Glomerular visceral epithelial cell (primary cell): ENCODE data around the gene OR7G1.

ENCODE experiments used
- DNase-seq: peaks from one replicate; pipeline ENCODE4 v3.0.0-alpha.2; 2016; ENCODE audit errors: extremely low spot score

OR7G1 gene

DNA sequence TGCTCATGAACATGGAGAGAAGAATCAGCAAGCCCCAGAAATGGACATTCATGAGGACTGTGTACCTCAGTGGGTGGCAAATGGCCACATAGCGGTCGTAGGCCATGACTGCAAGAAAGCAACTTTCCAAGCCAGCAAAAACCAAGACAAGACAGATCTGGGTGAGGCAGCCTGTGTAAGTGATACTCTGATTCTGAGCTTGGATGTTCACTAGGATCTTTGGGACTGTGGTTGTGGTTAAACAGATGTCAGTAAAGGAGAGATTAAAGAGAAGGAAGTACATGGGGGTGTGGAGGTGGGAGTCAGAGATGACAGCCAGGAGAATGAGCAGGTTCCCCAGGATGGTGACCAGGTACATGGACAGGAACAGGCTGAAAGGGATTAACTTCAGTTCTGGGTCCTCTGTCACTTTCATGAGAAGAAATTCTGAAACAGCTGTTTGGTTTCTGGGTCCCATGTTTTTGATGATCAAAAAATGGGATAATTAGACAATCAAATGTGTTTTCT is at the start of gene OR7G1:
OR7G1 (minus strand) TSS at position 457 of the 507 bp plus-strand sequence; CDS start at position 457, 0 bp downstream.
- no peak for DNase-seq

- DNase-seq, result no peak
Observed at GRCh38 chr19:9165261-9165660, 49.7 kb upstream of the OR7G1 start.

GRCh38 chr19:9161427-9161826 is 45.9 kb upstream of the OR7G1 start:
- no peak for DNase-seq

GRCh38 chr19:9159891-9160290 is 44.3 kb upstream of the OR7G1 start:
- DNase-seq, result no peak

DNA sequence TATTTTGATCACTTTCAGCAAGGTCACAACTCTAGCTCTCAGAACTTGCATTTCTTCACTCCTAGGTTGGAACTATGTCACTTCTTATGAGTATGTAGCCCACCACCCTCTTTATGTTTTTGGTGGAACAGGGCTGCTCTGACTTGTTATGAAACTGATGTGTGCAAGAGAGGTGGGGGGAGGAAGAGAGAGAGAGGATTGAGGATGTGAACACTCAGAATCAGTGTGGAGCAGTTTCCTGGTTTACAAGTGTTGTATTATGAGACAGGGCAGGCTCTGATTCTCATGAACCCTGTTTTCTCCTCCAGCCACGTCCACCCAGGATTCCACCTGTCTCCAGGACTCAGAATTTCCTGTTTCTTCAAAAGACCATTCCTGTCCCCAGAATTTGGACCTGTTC is 40.7 kb upstream of the OR7G1 start:
- DNase-seq, result no peak

GRCh38 chr19:9155591-9155990 is 40.0 kb upstream of the OR7G1 start:
- no peak for DNase-seq

DNA sequence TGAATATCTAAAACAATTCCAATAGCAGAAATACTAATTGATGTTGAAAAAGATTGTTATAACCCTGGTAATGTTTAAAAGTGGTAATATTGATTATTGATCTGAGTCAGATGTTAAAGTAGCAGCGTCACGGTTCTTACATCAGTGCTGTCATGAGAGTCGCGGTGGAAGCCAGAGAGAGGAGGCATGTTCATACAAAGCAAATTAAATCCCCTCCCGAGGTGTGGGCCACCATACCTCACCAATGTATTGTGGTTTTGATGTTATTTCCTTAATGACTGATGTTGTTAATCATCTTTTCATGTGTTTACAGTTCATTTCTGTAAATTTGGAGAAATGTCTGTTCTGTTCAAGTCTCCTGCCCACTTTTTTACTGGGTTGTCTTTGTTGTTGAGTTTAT is 35.8 kb upstream of the OR7G1 start:
- no peak for DNase-seq

GRCh38 chr19:9150650-9151049 is 35.1 kb upstream of the OR7G1 start:
- no peak for DNase-seq

DNA sequence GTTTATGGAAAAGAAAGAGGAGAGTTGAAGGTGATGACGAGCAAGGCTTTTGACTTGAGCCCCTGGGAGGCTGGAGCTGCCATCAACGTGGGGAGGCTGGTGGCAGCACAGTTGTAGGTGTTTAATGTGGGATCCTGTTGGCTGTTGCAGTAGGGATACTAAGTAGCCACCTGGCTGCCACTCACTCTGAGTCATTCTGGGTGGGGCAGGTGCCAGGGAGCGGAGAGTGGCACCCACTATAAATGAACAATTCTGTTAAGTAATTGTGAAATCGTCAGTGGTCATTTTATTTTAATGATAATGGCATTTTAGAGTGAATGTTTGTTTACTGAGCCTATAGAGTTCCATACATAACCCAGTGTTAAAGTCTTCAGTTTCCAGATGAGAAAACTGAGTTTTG is 34.4 kb upstream of the OR7G1 start:
- no peak for DNase-seq

DNA sequence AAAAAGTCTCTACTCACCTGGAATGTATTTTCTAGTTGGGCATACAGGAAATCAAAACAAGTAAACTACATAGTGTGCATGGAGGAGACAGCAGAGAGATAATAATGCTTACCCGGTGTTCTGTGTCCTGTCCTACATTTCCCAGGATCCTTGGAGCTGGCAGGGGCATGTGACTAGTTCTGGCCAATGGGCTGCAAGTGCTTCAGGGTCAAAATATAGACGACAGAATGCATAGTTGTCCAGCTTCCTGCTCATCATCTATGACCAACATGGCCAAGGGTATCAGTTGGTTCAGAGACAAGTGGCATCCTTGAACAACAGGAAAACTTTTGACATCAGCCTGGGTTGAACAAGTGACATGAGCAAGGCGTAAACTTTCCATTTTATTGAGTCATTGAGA is 33.1 kb upstream of the OR7G1 start:
- no peak for DNase-seq

DNA sequence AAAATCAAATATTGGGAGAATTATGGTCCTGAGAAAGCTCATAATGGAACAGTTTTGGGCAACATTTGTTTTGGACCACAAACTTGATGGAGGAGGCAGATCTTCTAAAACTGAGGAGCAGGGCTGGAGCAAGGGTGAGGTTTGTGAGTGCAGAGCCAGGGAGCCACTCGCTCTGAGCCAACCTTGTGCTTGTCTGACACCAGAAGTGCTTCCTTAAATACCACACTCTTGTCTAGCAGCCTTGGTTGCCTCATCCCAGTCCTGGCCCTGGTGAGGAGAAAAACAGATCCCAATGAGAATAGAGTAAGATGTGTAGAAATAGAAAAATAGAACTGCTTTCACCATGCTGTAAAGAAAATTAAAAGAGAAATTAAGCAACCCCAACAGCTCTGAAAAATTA is 31.3 kb upstream of the OR7G1 start:
- DNase-seq, result no peak

GRCh38 chr19:9144920-9145319 is 29.4 kb upstream of the OR7G1 start:
- DNase-seq, result no peak

DNA sequence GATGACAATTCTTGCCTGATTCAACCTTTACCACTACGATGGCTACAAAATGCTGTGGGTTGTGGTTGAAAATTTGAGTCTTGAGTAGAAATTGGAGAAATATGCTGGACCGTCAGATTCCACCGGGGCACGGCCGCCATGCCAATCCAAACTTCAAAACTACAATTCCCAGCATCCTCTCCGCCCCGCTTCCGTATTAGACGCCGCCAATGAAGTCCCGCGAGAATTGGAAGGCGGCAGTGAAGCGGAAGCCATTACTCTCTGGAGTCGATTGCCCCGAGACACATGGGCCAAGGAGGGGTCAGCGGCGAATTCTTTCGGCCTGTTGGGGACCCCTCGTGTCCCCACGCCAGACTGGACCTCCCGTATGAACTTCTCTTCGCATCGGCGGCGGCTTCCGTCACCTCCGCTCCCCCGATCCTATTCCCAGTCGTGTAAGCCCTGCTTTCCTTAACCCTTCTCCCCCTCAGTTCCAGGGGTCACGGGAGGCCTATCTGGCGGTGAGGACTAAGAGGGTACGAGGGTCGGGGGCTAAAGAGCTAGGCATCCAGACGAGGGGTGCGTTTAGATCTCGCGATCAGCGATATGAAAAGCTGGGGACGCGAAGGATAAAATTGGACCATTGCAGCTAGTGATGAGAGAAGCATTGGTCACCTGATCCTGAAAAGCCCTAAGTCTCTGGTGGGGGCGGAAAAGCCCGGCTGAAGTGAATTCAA is 24.8 kb upstream of the OR7G1 start, which contains the start of gene ZNF317:
ZNF317 (plus strand) TSS at position 239 of the 716 bp plus-strand sequence. CDS start 15,620 bp downstream, outside the sequence.
- DNase-seq, result peak; percentile 88

GRCh38 chr19:9139609-9140158 is 24.1 kb upstream of the OR7G1 start:
- DNase-seq, result no peak

DNA sequence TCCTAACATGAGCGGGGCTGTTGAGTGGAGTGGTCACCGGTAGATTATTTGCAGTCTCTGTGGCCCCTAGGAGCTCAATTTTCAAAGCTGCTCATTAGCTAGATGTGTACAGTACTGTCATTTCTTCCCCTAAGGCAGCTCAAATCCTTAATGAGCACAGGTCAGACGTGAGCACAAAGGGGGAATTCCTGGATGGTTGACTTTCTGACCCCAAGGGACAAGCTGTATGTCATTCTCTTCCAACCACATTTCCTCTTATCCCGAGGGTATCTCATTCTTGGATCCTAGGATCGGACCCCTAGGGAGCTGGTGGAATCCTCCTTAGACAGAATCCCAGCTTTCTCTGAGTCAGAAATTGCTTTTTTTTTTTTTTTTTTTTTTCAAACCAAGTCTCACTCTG is 16.9 kb upstream of the OR7G1 start:
- no peak for DNase-seq

DNA sequence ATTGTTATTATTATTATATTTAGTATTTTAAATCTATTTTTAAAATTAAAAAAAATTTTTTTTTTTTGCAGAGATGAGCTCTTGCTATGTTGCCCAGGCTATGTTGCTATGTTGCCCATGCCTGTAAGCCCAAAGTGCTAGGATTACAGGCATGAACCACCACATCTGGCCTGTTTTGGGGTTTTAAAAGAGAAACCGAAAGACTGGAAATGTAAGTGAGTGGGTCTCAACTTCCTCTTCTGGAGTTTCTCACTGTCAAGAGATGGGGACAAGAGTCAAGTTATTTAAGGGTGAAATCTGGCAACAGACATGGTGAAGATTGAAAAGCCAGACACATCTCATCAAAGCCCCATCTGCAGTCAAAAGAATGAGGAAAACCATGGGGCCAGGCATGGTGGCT is 15.4 kb upstream of the OR7G1 start:
- DNase-seq, result no peak

DNA sequence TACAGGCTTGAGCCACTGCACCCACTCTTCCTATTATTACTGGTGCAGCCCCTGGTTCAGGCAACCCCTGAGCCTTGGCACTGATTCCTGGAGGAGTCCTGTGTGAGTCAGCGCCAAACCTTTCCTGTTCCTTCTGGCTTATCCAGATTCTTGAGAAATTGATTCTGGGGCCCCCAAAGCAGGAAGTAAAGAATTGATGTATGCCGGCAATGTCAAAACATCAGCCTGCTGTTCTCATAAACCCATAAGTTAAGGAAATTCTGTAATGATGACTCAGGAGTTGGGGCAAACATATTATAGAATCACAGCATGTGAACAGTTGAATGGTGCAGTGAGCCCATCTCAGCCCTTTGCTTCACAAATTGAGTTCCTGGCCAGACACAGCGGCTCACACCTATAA is 12.6 kb upstream of the OR7G1 start:
- no peak for DNase-seq

DNA sequence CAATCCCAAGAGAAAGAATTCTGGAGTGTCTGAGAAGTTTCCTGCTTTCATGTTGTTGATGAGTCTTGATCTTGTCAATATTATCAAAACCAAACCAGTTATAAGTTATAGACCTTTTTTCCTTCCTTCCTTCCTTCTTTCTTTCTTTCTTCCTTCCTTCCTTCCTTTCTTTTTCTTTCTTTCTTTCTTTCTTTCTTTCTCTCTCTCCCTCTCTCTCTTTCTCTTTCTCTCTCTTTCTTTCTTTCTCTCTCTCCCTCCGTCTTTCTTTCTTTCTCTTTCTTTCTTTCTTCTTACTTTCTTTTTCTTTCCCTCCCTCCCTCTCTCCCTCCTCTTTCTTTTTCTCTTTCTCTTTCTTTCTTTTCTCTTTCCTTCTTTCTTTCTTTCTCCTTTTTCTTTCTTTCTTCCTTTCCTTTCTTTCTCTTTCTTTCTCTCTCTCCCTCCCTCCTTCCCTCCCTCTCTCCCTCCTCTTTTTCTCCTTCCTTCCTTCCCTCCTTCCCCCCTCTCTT is 11.4 kb upstream of the OR7G1 start, which contains the start of gene OR7G3:
OR7G3 (minus strand) TSS at position 51 of the 506 bp plus-strand sequence; CDS start at position 51, 0 bp downstream.
- no peak for DNase-seq

DNA sequence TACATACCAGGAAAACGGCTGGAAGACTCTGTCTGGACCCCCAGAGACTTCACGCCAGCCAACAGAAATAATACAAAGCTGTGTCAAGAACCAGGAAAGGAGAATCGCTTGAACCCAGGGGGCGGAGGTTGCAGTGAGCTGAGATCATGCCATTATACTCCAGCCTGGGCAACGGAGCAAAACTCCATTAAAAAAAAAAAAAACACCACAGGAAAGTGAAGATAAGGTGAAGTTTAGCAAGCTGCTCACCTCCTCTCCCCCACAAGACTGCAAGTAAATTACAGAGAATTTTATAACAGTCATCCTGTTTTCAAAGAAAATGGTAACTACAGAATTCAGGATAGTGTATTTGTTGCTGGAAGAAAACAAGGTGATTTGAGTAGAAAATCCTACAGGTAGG is 984 bp upstream of the OR7G1 start:
- DNase-seq, result no peak

DNA sequence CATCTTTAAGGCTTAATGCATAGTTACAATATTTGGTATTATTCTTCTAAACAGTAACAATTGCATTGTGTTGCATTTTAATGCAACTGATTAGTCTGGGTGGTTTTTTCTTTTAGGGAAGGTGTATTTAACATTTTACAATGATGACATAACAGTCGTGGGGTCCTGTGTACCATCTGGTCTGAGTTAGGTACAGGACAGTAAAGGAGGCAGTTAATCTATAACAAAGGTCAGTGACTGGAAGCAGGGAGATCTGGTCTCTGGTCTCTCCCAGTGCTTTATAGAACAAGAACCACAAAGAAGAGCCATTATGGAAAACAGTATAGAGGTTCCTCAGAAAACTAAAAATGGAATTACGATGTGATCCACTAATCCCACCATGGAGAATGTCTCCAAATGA is 5.6 kb downstream of the OR7G1 start:
- DNase-seq, result no peak

GRCh38 chr19:9107375-9107774 is 8.2 kb downstream of the OR7G1 start, which contains the start of gene OR7G2:
Gene OR7G2, minus strand, starts transcription at chr19:9107475. Its CDS starts 4,232 bp downstream, at chr19:9103243.
- DNase-seq, result no peak

GRCh38 chr19:9086761-9087160 is 28.8 kb downstream of the OR7G1 start, which contains the start of gene OR1M1:
Gene OR1M1, plus strand, starts transcription at chr19:9087061. Its CDS starts 6,184 bp downstream, at chr19:9093245.
- DNase-seq, result no peak

DNA sequence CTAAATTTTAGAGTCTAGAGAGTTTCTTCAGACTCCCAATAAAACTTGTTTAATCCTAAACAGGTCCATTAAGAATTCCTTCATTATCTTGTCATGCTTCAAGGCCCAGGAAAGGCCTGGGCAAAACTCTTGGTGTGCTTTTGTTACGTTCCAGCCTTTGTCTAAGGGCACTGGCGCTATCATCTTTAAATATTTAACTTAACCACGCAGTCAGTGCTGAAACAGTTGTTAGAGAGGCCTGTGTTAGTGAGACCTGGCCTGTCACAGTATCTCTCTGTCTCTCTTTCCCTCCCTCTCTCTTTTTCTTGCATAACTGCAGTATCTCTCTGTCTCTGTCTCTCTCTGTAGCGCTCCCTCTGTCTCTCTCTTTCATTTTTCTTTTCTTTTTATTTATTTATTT is 36.9 kb downstream of the OR7G1 start:
- no peak for DNase-seq
